ENCODE measurements around the gene ST7L.

The ST7L gene

GRCh38 chr1:112554411-112554810 is 64.5 kb downstream of the ST7L start:
- in situ Hi-C loops (cut with HindIII; ENCODE audit: low sequenced_read_pairs): no loop called here

- in situ Hi-C loops (cut with HindIII; ENCODE audit: low sequenced_read_pairs): no loop called here
Measured at GRCh38 chr1:112549590-112549989, 69.4 kb downstream of the ST7L start.

- in situ Hi-C loops (cut with HindIII; ENCODE audit: low sequenced_read_pairs): no loop called here
Measured at GRCh38 chr1:112548547-112548946, 70.4 kb downstream of the ST7L start.

GRCh38 chr1:112546076-112546475 is 72.9 kb downstream of the ST7L start:
- in situ Hi-C loops (cut with HindIII; ENCODE audit: low sequenced_read_pairs): no loop called here

GRCh38 chr1:112544751-112545150 is 74.2 kb downstream of the ST7L start:
- in situ Hi-C loops (cut with HindIII; ENCODE audit: low sequenced_read_pairs): no loop called here

- in situ Hi-C loops (cut with HindIII; ENCODE audit: low sequenced_read_pairs): no loop called here
Measured at GRCh38 chr1:112544011-112544688, 74.8 kb downstream of the ST7L start.

GRCh38 chr1:112542206-112542973 is 76.6 kb downstream of the ST7L start:
- in situ Hi-C loops (cut with HindIII; ENCODE audit: low sequenced_read_pairs): no loop called here

GRCh38 chr1:112541299-112541698 is 77.6 kb downstream of the ST7L start:
- in situ Hi-C loops (cut with HindIII; ENCODE audit: low sequenced_read_pairs): no loop called here

- in situ Hi-C loops (cut with HindIII; ENCODE audit: low sequenced_read_pairs): no loop called here
Measured at GRCh38 chr1:112540226-112540794, 78.6 kb downstream of the ST7L start.

- in situ Hi-C loops (cut with HindIII; ENCODE audit: low sequenced_read_pairs): no loop called here
Measured at GRCh38 chr1:112538883-112539282, 80.1 kb downstream of the ST7L start.

- in situ Hi-C loops (cut with HindIII; ENCODE audit: low sequenced_read_pairs): no loop called here
Measured at GRCh38 chr1:112537456-112537855, 81.5 kb downstream of the ST7L start.

GRCh38 chr1:112536561-112536960 is 82.4 kb downstream of the ST7L start:
- in situ Hi-C loops (cut with HindIII; ENCODE audit: low sequenced_read_pairs): no loop called here

GRCh38 chr1:112533029-112533428 is 85.9 kb downstream of the ST7L start:
- in situ Hi-C loops (cut with HindIII; ENCODE audit: low sequenced_read_pairs): no loop called here

GRCh38 chr1:112532064-112532463 is 86.9 kb downstream of the ST7L start:
- in situ Hi-C loops (cut with HindIII; ENCODE audit: low sequenced_read_pairs): no loop called here

GRCh38 chr1:112530832-112531231 is 88.1 kb downstream of the ST7L start:
- in situ Hi-C loops (cut with HindIII; ENCODE audit: low sequenced_read_pairs): no loop called here

GRCh38 chr1:112529301-112529700 is 89.6 kb downstream of the ST7L start:
- in situ Hi-C loops (cut with HindIII; ENCODE audit: low sequenced_read_pairs): no loop called here

- in situ Hi-C loops (cut with HindIII; ENCODE audit: low sequenced_read_pairs): no loop called here
Measured at GRCh38 chr1:112528076-112528475, 90.9 kb downstream of the ST7L start.

- in situ Hi-C loops (cut with HindIII; ENCODE audit: low sequenced_read_pairs): no loop called here
Measured at GRCh38 chr1:112527266-112528010, 91.5 kb downstream of the ST7L start.

- in situ Hi-C loops (cut with HindIII; ENCODE audit: low sequenced_read_pairs): no loop called here
Measured at GRCh38 chr1:112524986-112525385, 94.0 kb downstream of the ST7L start.

GRCh38 chr1:112524251-112524650 is 94.7 kb downstream of the ST7L start:
- in situ Hi-C loops (cut with HindIII; ENCODE audit: low sequenced_read_pairs): no loop called here

GRCh38 chr1:112522621-112523020 is 96.3 kb downstream of the ST7L start:
- in situ Hi-C loops (cut with HindIII; ENCODE audit: low sequenced_read_pairs): no loop called here

All from DLD1 (cell line).